MCF 10A (cell line): Measurements from ENCODE around the gene BRME1. TPM values are rescaled to one million over a fixed set of nuclear protein-coding genes. Genes with fewer than 3 reads are reported as not detected.

Experiments
- BruUV-seq: library from RNA; stranded (reverse); fragments of 400-500 nt; replicated peaks from 2 replicates; lab custom pipeline; 2021; lab: Mats Ljungman, UMichigan
- CTCF ChIA-PET: fragments of 300-600 bp; sonication (Branson Sonifier 250); formaldehyde crosslinking; extraction: SDS; loops from one replicate; lab custom pipeline; 2021; ENCODE audit warnings: antibody characterized with exemption, inconsistent platforms; lab: Yijun Ruan, JAX
- POLR2A ChIA-PET: fragments of 300-600, 350-650 bp; sonication (Branson Sonifier 250); formaldehyde crosslinking; extraction: SDS; loops from one replicate; lab custom pipeline; 2020; ENCODE audit warnings: antibody characterized with exemption, inconsistent platforms; lab: Yijun Ruan, JAX
- DNase-seq: peaks from one replicate; pipeline ENCODE4 v3.0.0-alpha.2; 2018; ENCODE audit not compliant: unreplicated experiment
- H3K27ac Mint-ChIP-seq: one replicate; pipeline ENCODE4 v1.8.0; 2022; ENCODE audit warnings: mild to moderate bottlenecking, low read depth, mixed read lengths; ENCODE audit not compliant: unreplicated experiment
- H3K27me3 Mint-ChIP-seq: one replicate; pipeline ENCODE4 v1.8.0; 2022; ENCODE audit warnings: mixed read lengths; ENCODE audit not compliant: insufficient read depth, unreplicated experiment
- H3K36me3 Mint-ChIP-seq: one replicate; pipeline ENCODE4 v1.8.0; 2022; ENCODE audit warnings: mild to moderate bottlenecking, moderate library complexity, mixed read lengths; ENCODE audit not compliant: insufficient read depth, unreplicated experiment
- H3K4me1 Mint-ChIP-seq: one replicate; pipeline ENCODE4 v1.8.0; 2022; ENCODE audit warnings: mixed read lengths; ENCODE audit not compliant: insufficient read depth, unreplicated experiment
- H3K4me3 Mint-ChIP-seq: one replicate; pipeline ENCODE4 v1.8.0; 2022; ENCODE audit warnings: mild to moderate bottlenecking, moderate library complexity, mixed read lengths; ENCODE audit not compliant: unreplicated experiment
- H3K9me3 Mint-ChIP-seq: one replicate; pipeline ENCODE4 v1.8.0; 2022; ENCODE audit warnings: mixed read lengths; ENCODE audit not compliant: unreplicated experiment
- intact Hi-C: fragments of 100-400 bp; cut with micrococcal nuclease; formaldehyde crosslinking; loops from 2 replicates; pipeline ENCODE4 v1.14.1; 2022
- total RNA-seq: library from RNA; stranded (reverse); gene quantifications from 2 replicates; pipeline ENCODE4 v1.2.3, GENCODE V29; 2022
- TF ChIP-seq, protein P1 (sequence below): fragments of 200-600 bp; IDR thresholded peaks from one replicate; pipeline ENCODE4 v1.8.0; 2022; ENCODE audit warnings: antibody characterized with exemption, mild to moderate bottlenecking; ENCODE audit not compliant: unreplicated experiment

Gene BRME1
- total RNA-seq, 1 experiment from 2014 or later = 0.75 TPM

DNA sequence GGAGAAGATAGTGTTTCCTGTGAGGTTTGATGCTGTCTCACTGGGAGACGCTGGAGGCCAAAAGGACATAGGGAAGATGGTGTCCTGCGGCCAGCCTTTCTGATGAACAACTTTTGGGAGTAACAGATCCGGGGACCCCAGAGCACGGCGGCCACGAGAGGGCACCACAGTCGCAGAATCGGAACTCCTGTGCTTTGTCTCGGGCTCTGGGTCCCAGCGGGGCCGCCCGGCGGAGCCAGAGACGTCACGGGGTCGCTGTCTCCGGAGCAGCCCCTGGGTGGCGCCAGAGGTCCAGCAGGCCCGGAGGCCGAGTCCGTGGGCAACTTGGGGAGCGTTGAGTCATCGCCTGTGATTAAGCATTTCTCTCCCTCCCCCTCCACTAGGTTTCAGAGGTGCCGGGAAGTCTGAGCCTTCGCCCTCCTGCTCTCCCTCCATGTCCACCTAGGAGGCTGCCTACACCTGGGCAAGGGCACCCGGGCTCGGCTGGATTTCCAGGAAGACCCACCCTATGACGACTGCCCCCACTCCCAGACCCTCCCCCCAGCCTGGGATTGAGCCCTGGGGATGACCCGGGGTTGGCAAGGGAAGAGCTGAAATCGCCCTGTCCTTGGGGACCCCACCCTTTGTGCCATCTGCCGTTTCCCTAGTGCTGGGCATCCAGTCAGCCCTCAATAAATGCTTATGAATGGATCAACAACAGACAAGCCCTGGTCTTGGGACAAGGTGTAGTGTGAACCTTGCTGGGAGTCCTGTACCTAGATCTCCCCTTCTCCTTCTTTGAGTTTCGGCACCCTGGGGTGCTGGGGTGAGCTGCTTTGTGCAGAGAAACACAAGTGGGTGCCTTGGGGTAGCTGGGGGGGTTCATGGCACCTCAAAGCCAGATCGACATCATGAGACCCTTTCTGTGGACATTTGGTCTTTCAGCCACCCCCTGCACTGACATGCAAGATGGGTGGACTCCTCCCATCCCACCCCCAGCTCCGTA, 25.6 kb downstream of the BRME1 start:
- BruUV-seq = no TSS peak
- POLR2A ChIA-PET = interaction anchor here (0.7 to 2.2 kb wide), 3 partner anchors 72 to 625 kb away, joined by 3 to 11 read pairs (median 4); partner anchors contain the start of genes DCAF15 and RFX1
- intact Hi-C loops = loop anchor here (1.0 to 5.0 kb wide), 6 partner anchors 72 to 283 kb away; partner anchors contain the start of gene DCAF15
- no peaks in the 10 kb centered on the region for H3K36me3 Mint-ChIP-seq
- DNase-seq = peak; percentile 97
- H3K27ac Mint-ChIP-seq = peak overlapping the region; percentile 63
- H3K27me3 Mint-ChIP-seq = no peaks in the 10 kb centered on the region
- H3K9me3 Mint-ChIP-seq = no peaks in the 10 kb centered on the region
- no peaks in the 10 kb centered on the region for H3K4me1 Mint-ChIP-seq
- TF ChIP-seq, protein P1, sequence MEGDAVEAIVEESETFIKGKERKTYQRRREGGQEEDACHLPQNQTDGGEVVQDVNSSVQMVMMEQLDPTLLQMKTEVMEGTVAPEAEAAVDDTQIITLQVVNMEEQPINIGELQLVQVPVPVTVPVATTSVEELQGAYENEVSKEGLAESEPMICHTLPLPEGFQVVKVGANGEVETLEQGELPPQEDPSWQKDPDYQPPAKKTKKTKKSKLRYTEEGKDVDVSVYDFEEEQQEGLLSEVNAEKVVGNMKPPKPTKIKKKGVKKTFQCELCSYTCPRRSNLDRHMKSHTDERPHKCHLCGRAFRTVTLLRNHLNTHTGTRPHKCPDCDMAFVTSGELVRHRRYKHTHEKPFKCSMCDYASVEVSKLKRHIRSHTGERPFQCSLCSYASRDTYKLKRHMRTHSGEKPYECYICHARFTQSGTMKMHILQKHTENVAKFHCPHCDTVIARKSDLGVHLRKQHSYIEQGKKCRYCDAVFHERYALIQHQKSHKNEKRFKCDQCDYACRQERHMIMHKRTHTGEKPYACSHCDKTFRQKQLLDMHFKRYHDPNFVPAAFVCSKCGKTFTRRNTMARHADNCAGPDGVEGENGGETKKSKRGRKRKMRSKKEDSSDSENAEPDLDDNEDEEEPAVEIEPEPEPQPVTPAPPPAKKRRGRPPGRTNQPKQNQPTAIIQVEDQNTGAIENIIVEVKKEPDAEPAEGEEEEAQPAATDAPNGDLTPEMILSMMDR = peak; percentile 98
- peak overlapping the region; percentile 38 for H3K4me3 Mint-ChIP-seq
- CTCF ChIA-PET = interaction anchor here (0.6 to 1.7 kb wide), 49 partner anchors 8 to 710 kb away, joined by 3 to 22 read pairs (median 4); partner anchors contain the start of genes IL27RA and MISP3

DNA sequence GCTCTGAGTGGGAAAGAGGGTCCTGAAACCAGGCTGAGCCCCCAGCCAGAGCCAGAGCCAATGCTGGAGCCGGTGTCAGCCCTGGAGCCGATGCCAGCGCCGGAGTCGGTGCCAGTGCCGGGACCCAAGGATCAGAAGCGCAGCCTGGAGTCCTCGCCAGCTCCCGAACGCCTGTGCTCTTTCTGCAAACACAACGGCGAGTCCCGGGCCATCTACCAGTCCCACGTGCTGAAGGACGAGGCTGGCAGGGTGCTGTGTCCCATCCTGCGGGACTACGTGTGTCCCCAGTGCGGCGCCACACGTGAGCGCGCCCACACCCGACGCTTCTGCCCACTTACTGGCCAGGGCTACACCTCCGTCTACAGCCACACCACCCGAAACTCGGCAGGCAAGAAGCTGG, 28.6 kb downstream of the BRME1 start:
- DNase-seq = no peak
- Mint-ChIP-seq H3K27me3 (no peaks in the 10 kb centered on the region), H3K27ac (no peak overlapping the region), H3K36me3 (no peaks in the 10 kb centered on the region), H3K4me1 (no peaks in the 10 kb centered on the region), H3K4me3 (no peak overlapping the region), H3K9me3 (no peaks in the 10 kb centered on the region)
- intact Hi-C loops = no loop called here
- TF ChIP-seq, protein P1 = no peak
- BruUV-seq = no TSS peak
- POLR2A ChIA-PET = no interaction called here
- CTCF ChIA-PET = interaction anchor here (0.6 to 1.2 kb wide), 4 partner anchors 9 to 297 kb away, joined by 3 to 5 read pairs (median 4); no protein-coding TSS in a partner anchor

DNA sequence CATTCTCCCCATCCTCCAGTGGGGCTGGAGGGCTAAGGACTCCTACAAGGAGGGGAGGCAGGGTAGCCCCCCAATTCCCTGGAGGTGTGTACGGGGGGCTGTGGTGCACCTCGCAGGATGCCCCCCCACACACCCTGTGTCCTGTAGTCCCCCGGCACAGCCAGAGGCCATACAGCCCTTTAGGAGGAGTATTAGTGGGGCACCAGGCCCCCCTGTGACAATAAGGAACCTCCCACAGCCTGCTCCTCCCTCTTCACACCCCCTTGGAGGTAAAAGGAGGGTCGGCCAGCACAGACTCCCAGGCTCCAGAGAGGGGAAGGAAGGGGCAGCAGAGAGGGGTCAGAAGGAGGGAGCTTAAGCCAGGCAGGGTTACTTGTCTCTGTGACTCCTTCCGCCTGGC, 29.1 kb downstream of the BRME1 start, which contains the start of gene NANOS3:
NANOS3 (plus strand) TSS at position 301 of the 400 bp plus-strand sequence. CDS start 115 bp downstream, outside the sequence.
- BruUV-seq = no TSS peak
- intact Hi-C loops = no loop called here
- Mint-ChIP-seq H3K27ac (no peak within 1 kb of the TSS), H3K4me1 (no peaks in the 10 kb centered on the region), H3K9me3 (no peaks in the 10 kb centered on the region), H3K36me3 (no peaks in the 10 kb centered on the region), H3K4me3 (no peak within 1 kb of the TSS), H3K27me3 (no peaks in the 10 kb centered on the region)
- ChIA-PET CTCF (interaction anchor here (0.6 kb wide), 1 partner anchor 61 kb away, joined by 5 read pairs; no protein-coding TSS in a partner anchor), POLR2A (interaction anchor here (1.2 kb wide), 1 partner anchor 172 kb away, joined by 5 read pairs; no protein-coding TSS in a partner anchor)
- no peak for DNase-seq
- TF ChIP-seq, protein P1 = no peak

DNA sequence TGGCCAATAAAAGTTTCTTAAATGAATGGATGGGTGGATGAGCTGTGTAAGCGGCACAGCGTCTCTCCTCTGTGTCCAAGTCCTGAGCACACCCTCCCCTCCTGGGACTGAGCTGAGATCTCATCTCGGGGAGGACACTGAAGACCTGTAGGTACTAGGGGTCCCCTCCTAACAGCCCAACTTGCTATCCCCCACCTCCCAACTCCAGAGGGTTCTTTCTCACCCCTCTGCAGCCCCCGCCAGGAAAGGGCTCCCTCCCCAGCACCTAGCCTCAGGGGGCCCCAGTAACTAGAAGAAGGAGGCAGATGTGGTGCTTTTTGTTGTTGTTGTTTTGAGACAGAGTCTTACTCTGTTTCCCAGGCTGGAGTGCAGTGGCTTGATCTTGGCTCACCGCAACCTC, 30.1 kb downstream of the BRME1 start:
- CTCF ChIA-PET = interaction anchor here (0.7 to 1.4 kb wide), 2 partner anchors 93 to 184 kb away, joined by 3 to 6 read pairs; no protein-coding TSS in a partner anchor
- Mint-ChIP-seq H3K27me3 (no peaks in the 10 kb centered on the region), H3K36me3 (no peaks in the 10 kb centered on the region), H3K9me3 (no peaks in the 10 kb centered on the region), H3K4me1 (no peaks in the 10 kb centered on the region), H3K4me3 (no peak overlapping the region), H3K27ac (no peak overlapping the region)
- intact Hi-C loops = no loop called here
- BruUV-seq = no TSS peak
- POLR2A ChIA-PET = interaction anchor here (1.2 kb wide), 1 partner anchor 173 kb away, joined by 5 read pairs; no protein-coding TSS in a partner anchor
- TF ChIP-seq, protein P1 = no peak
- no peak for DNase-seq
